IMR-90 (cell line): ENCODE results near the gene TMCC1. TPM values are rescaled to one million over a fixed set of nuclear protein-coding genes. Genes with fewer than 3 reads are reported as not detected.

Experiments
- ATAC-seq: fragments of 200-7000 bp; cut with Tn5 transposase; 2 replicates; pipeline ENCODE4 v1.9.1; 2020; ENCODE audit warnings: low read depth, mild to moderate bottlenecking, moderate library complexity
- BruUV-seq: library from RNA; stranded (reverse); fragments of 400-500 nt; replicated peaks from 2 replicates; lab custom pipeline; 2021; lab: Mats Ljungman, UMichigan
- CTCF ChIA-PET: fragments of 300-600 bp; formaldehyde crosslinking; extraction: SDS; loops from one replicate; lab custom pipeline; 2021; ENCODE audit warnings: antibody characterized with exemption; lab: Yijun Ruan, JAX
- POLR2A ChIA-PET: fragments of 300-600 bp; sonication (Branson Sonifier 250); formaldehyde crosslinking; loops from one replicate; lab custom pipeline; 2022; ENCODE audit warnings: antibody characterized with exemption; ENCODE audit not compliant: unreplicated experiment; lab: Charles Lee
- DNase-seq: peaks from one replicate; pipeline ENCODE4 v3.0.0; 2013
- H2AFZ ChIP-seq: replicated peaks from 2 replicates; pipeline ENCODE3; 2013; ENCODE audit warnings: low read length, mild to moderate bottlenecking; ENCODE audit not compliant: poor library complexity
- H2AK5ac ChIP-seq: 2 replicates; pipeline ENCODE4 v1.6.1; 2013; ENCODE audit warnings: low read depth, low read length, inconsistent platforms
- H2AK9ac ChIP-seq: replicated peaks from 2 replicates; pipeline ENCODE3; 2013; ENCODE audit warnings: mild to moderate bottlenecking, low read depth, low read length, moderate library complexity; ENCODE audit not compliant: poor library complexity
- H2BK120ac ChIP-seq: 2 replicates; pipeline ENCODE4 v1.6.1; 2013; ENCODE audit warnings: low read depth, low read length, inconsistent platforms
- H2BK15ac ChIP-seq: 3 replicates; pipeline ENCODE4 v1.6.1; 2013; ENCODE audit warnings: low read depth, low read length, inconsistent platforms
- H2BK20ac ChIP-seq: 2 replicates; pipeline ENCODE4 v1.6.1; 2013; ENCODE audit warnings: low read depth, mild to moderate bottlenecking, inconsistent platforms, low read length, moderate library complexity
- H2BK5ac ChIP-seq: 2 replicates; pipeline ENCODE4 v1.6.1; 2013; ENCODE audit warnings: mild to moderate bottlenecking, low read depth, low read length, inconsistent platforms; ENCODE audit not compliant: poor library complexity, severe bottlenecking
- H3K14ac ChIP-seq: replicated peaks from 2 replicates; pipeline ENCODE4 v1.6.1; 2013; ENCODE audit warnings: low read depth, low read length, inconsistent platforms
- H3K18ac ChIP-seq: 2 replicates; pipeline ENCODE4 v1.6.1; 2013; ENCODE audit warnings: low read depth, low read length, control low read depth
- H3K23ac ChIP-seq: 2 replicates; pipeline ENCODE4 v1.6.1; 2013; ENCODE audit warnings: low read depth, low read length, inconsistent platforms
- H3K27ac ChIP-seq: 2 replicates; pipeline ENCODE4 v1.5.1; 2013; ENCODE audit warnings: mild to moderate bottlenecking, control low read depth, low read length; ENCODE audit not compliant: insufficient read depth
- H3K27me3 ChIP-seq: 2 replicates; pipeline ENCODE4 v1.6.1; 2013; ENCODE audit warnings: low read length; ENCODE audit not compliant: control insufficient read depth, insufficient read depth
- H3K36me3 ChIP-seq: 2 replicates; pipeline ENCODE4 v1.6.1; 2013; ENCODE audit warnings: low read length, mixed read lengths; ENCODE audit not compliant: control insufficient read depth, insufficient read depth
- H3K4ac ChIP-seq: 2 replicates; pipeline ENCODE4 v1.6.1; 2013; ENCODE audit warnings: low read depth, low read length, inconsistent platforms
- H3K4me1 ChIP-seq: 2 replicates; pipeline ENCODE4 v1.6.1; 2013; ENCODE audit warnings: low read length, mixed read lengths; ENCODE audit not compliant: control insufficient read depth, insufficient read depth
- H3K4me2 ChIP-seq: 2 replicates; pipeline ENCODE4 v1.6.1; 2013; ENCODE audit warnings: low read depth, mild to moderate bottlenecking, control low read depth, low read length, moderate library complexity
- H3K4me3 ChIP-seq: 2 replicates; pipeline ENCODE4 v1.5.1; 2013; ENCODE audit warnings: low read depth, mild to moderate bottlenecking, control low read depth, low read length, moderate library complexity; ENCODE audit not compliant: insufficient read depth
- H3K56ac ChIP-seq: 2 replicates; pipeline ENCODE4 v1.6.1; 2013; ENCODE audit warnings: low read length, inconsistent platforms; ENCODE audit not compliant: insufficient read depth; ENCODE audit errors: extremely low read depth
- H3K79me1 ChIP-seq, 2 experiments: 2 replicates each; pipeline ENCODE4 v1.6.1; 2013; ENCODE audit warnings: low read length in 2 of 2, inconsistent platforms in 1 of 2, low read depth in 1 of 2
- H3K9ac ChIP-seq: 2 replicates; pipeline ENCODE4 v1.6.1; 2013; ENCODE audit warnings: low read depth, low read length, control low read depth
- H3K9me1 ChIP-seq: 2 replicates; pipeline ENCODE4 v1.6.1; 2013; ENCODE audit warnings: low read length, inconsistent platforms; ENCODE audit not compliant: insufficient read depth
- H3K9me3 ChIP-seq: 2 replicates; pipeline ENCODE4 v1.6.1; 2013; ENCODE audit warnings: low read length; ENCODE audit not compliant: control insufficient read depth, insufficient read depth
- H4K20me1 ChIP-seq: 2 replicates; pipeline ENCODE4 v1.6.1; 2013; ENCODE audit warnings: low read length, inconsistent platforms; ENCODE audit not compliant: insufficient read depth
- H4K5ac ChIP-seq: 2 replicates; pipeline ENCODE4 v1.6.1; 2013; ENCODE audit warnings: mild to moderate bottlenecking, low read depth, low read length, control low read depth
- H4K8ac ChIP-seq, 2 experiments: 2 replicates each; pipeline ENCODE4 v1.6.1; 2013; ENCODE audit warnings: low read depth in 2 of 2, low read length in 2 of 2, control low read depth in 1 of 2, inconsistent platforms in 1 of 2
- H4K91ac ChIP-seq: 2 replicates; pipeline ENCODE4 v1.6.1; 2013; ENCODE audit warnings: low read depth, low read length, inconsistent platforms; ENCODE audit not compliant: insufficient read depth
- BHLHE40 ChIP-seq: fragments of 150-350 bp; IDR thresholded peaks from 2 replicates; pipeline ENCODE4 v1.6.1; 2016; ENCODE audit warnings: mild to moderate bottlenecking, low read depth, low read length
- CHD1 ChIP-seq: IDR thresholded peaks from 2 replicates; pipeline ENCODE4 v1.6.1; 2012; ENCODE audit warnings: low read depth, low read length, improper control_type of control experiment
- CTCF ChIP-seq: conservative IDR thresholded peaks from 2 replicates; pipeline ENCODE4 v1.5.1; 2012; ENCODE audit warnings: mild to moderate bottlenecking, low read depth, low read length, improper control_type of control experiment
- FOS ChIP-seq: fragments of 150-350 bp; IDR thresholded peaks from 2 replicates; pipeline ENCODE4 v1.6.1; 2016; ENCODE audit warnings: low read depth, low read length
- MAFK ChIP-seq: IDR thresholded peaks from 2 replicates; pipeline ENCODE4 v1.6.1; 2012; ENCODE audit warnings: low read depth, low read length, improper control_type of control experiment
- MAZ ChIP-seq: IDR thresholded peaks from 2 replicates; pipeline ENCODE4 v1.6.1; 2012; ENCODE audit warnings: low read depth, mild to moderate bottlenecking, low read length, improper control_type of control experiment, moderate library complexity, borderline replicate concordance
- NFE2L2 ChIP-seq: fragments of 150-350 bp; IDR thresholded peaks from 2 replicates; pipeline ENCODE4 v1.6.1; 2016; ENCODE audit warnings: low read depth, mild to moderate bottlenecking, low read length
- RAD21 ChIP-seq: IDR thresholded peaks from 2 replicates; pipeline ENCODE4 v1.6.1; 2012; ENCODE audit warnings: low read length, improper control_type of control experiment
- RCOR1 ChIP-seq: IDR thresholded peaks from 2 replicates; pipeline ENCODE4 v1.6.1; 2012; ENCODE audit warnings: mild to moderate bottlenecking, low read length, improper control_type of control experiment; ENCODE audit not compliant: insufficient replicate concordance
- SMC3 ChIP-seq: fragments of 150-350 bp; IDR thresholded peaks from 2 replicates; pipeline ENCODE4 v1.6.1; 2016; ENCODE audit warnings: low read depth, mild to moderate bottlenecking, antibody characterized with exemption, low read length, moderate library complexity
- USF2 ChIP-seq: fragments of 150-350 bp; IDR thresholded peaks from 2 replicates; pipeline ENCODE4 v1.6.1; 2017; ENCODE audit warnings: mild to moderate bottlenecking, antibody characterized with exemption, low read length, low read depth
- WGBS, 2 experiments: methylation state at CpG; one replicate each; pipeline versions ENCODE4 v1.1.5 to v1.1.7; 2013; ENCODE audit warnings: missing lambda C conversion rate in 2 of 2; ENCODE audit not compliant: insufficient read length in 1 of 2; ENCODE audit errors: extremely low coverage in 2 of 2; 5-methylcytosine and 5-hydroxymethylcytosine counted together
- dilution Hi-C: fragments of 300-500 bp; cut with HindIII; formaldehyde crosslinking; loops from one replicate; pipeline ENCODE4 v1.14.3; 2018; ENCODE audit warnings: low sequenced_read_pairs; ENCODE audit not compliant: unreplicated experiment
- in situ Hi-C: fragments of 300-500 bp; cut with MboI; formaldehyde crosslinking; loops from 3 replicates; pipeline ENCODE4 v1.14.3; 2019; ENCODE audit warnings: low sequenced_read_pairs, inconsistent platforms, mixed read lengths
- intact Hi-C: fragments of 100-400 bp; cut with micrococcal nuclease; formaldehyde crosslinking; loops from 2 replicates; pipeline ENCODE4 v1.10.0; 2022
- polyA plus RNA-seq, 3 experiments: library from polyadenylated mRNA; depleted of rRNA; stranded (reverse); fragments of >200 nt; gene quantifications; 2 replicates each; pipeline ENCODE4 v1.2.3, GENCODE V29; 2012; ENCODE audit warnings: low replicate concordance in 1 of 3
- total RNA-seq: library from RNA; depleted of rRNA; stranded (reverse); fragments of >200 nt; gene quantifications from 2 replicates; pipeline ENCODE4 v1.2.3, GENCODE V29; 2012
- TF ChIP-seq, protein P1 (sequence below): fragments of 150-350 bp; IDR thresholded peaks from 2 replicates; pipeline ENCODE4 v1.6.1; 2016; ENCODE audit warnings: low read depth, mild to moderate bottlenecking, low read length, moderate library complexity, borderline replicate concordance

The TMCC1 gene
- total and polyA plus RNA-seq, 2 of the 4 experiments (the other 2 are of a cell fraction): 5.0 to 7.3 TPM

DNA sequence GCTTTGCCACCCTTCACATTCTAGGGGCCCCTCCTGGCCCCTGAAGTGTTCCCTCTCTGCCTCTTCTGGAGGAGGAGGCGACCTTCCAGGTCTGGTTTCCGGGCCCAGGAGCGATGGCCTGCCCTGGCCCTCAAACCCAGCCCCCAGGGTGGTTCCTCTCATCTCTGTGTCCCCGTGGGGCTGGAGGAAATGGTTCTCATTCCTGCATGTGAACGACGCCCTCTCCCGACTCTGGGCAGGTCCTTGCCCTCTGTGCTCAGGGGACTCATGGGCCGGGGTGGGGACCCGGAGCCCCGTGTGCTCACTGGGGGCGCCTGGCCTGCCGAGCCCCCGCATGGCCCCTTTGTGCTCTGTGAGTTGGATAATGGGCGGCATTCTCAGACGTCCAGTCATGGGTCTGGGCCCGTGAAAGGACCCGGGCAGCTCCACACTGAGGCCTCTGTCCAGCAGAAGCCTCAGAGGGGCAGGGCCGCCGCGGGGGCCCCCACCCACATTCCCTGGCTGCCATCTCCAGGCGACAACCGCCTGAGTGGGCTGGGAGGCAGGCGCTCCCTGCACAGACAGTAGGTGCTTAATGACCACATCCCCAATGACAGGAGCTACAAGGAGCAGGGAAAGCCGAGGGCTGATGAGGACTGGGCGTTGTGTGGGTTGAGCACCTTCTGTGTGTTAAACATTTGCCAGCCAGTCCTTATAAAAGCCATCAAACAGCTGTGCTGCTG lies 281.5 kb downstream of the TMCC1 start:
- no peak overlapping the region for H3K9ac ChIP-seq
- CTCF ChIA-PET: interaction anchor here (0.8 kb wide), 1 partner anchor 122 kb away, joined by 3 read pairs; no protein-coding TSS in a partner anchor
- H2AFZ ChIP-seq: peak overlapping the region; percentile 83

More for the DNA sequence above, 281.5 kb downstream of the TMCC1 start:
- H3K4me1 ChIP-seq: peaks cover 17% of the 10 kb centered on the region
- no peaks in the 10 kb centered on the region; a peak in 1 of 4 replicates for H3K79me1 ChIP-seq
- POLR2A ChIA-PET: no interaction called here
- peak overlapping the region; percentile 50 to 66; a peak in 2 of 4 replicates for H4K8ac ChIP-seq
- peak overlapping the region; percentile 61 for H2BK5ac ChIP-seq
- H3K4me3 ChIP-seq: no peak overlapping the region
- peak overlapping the region; percentile 87 for H3K14ac ChIP-seq
- H3K9me3 ChIP-seq: no peaks in the 10 kb centered on the region
- peak; percentile 60 for ATAC-seq
- peak overlapping the region; percentile 84 for H4K91ac ChIP-seq
- H2BK20ac ChIP-seq: peak overlapping the region; percentile 82
- no TSS peak for BruUV-seq
- H3K9me1 ChIP-seq: peaks cover 16% of the 10 kb centered on the region
- peak overlapping the region; percentile 83; the same call in 2 of the 3 replicates for H2BK15ac ChIP-seq
- 12% methylated on average over 5 of the region's 25 CpGs; no CpG with 5 or more reads in 1 of the 2 experiments for WGBS, 2 experiments
- peak; percentile 20; the same call in 1 of the 2 replicates for TF ChIP-seq RAD21
- TF ChIP-seq, protein P1, sequence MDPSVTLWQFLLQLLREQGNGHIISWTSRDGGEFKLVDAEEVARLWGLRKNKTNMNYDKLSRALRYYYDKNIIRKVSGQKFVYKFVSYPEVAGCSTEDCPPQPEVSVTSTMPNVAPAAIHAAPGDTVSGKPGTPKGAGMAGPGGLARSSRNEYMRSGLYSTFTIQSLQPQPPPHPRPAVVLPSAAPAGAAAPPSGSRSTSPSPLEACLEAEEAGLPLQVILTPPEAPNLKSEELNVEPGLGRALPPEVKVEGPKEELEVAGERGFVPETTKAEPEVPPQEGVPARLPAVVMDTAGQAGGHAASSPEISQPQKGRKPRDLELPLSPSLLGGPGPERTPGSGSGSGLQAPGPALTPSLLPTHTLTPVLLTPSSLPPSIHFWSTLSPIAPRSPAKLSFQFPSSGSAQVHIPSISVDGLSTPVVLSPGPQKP: no peak
- TF ChIP-seq MAFK: no peak
- no peak for TF ChIP-seq RCOR1
- peak; percentile 44; the same call in 1 of the 2 replicates for TF ChIP-seq BHLHE40
- TF ChIP-seq NFE2L2: no peak
- no peak for TF ChIP-seq CHD1
- peak; percentile 11; the same call in 1 of the 2 replicates for TF ChIP-seq SMC3
- TF ChIP-seq CTCF: 0 out of 2 replicates have a peak, but pooled peaks have one; percentile 13
- TF ChIP-seq FOS: peak; percentile 71; the same call in 1 of the 2 replicates
- peak; percentile 54; the same call in 1 of the 2 replicates for TF ChIP-seq MAZ
- TF ChIP-seq USF2: peak; percentile 5; the same call in 1 of the 2 replicates
- 0 out of 2 replicates have a peak overlapping the region, but pooled peaks have one; percentile 28 for H3K18ac ChIP-seq
- intact Hi-C loops: no loop called here
- H2AK5ac ChIP-seq: peak overlapping the region; percentile 94
- peak overlapping the region; percentile 79 for H3K4ac ChIP-seq
- H2BK120ac ChIP-seq: peak overlapping the region; percentile 88
- in situ Hi-C loops: loop anchor here (25.0 kb wide), 1 partner anchor 225 kb away; no protein-coding TSS in a partner anchor
- H2AK9ac ChIP-seq: peak overlapping the region; percentile 88
- dilution Hi-C loops: no loop called here
- DNase-seq: peak; percentile 49
- H3K56ac ChIP-seq: peak overlapping the region; percentile 10; the same call in 1 of the 2 replicates
- H3K23ac ChIP-seq: peak overlapping the region; percentile 45; the same call in 1 of the 2 replicates
- H3K27ac ChIP-seq: no peak overlapping the region
- peak overlapping the region; percentile 48 for H4K5ac ChIP-seq
- no peak overlapping the region for H3K4me2 ChIP-seq
- H3K36me3 ChIP-seq: no peaks in the 10 kb centered on the region
- H4K20me1 ChIP-seq: no peaks in the 10 kb centered on the region
- no peaks in the 10 kb centered on the region for H3K27me3 ChIP-seq
